K562 (cell line): ENCODE data around the gene ZNF780B. TPM values are rescaled to one million over a fixed set of nuclear protein-coding genes. Genes with fewer than 3 reads are reported as not detected.
A peak's percentile ranks its signal among the peaks of the same experiment; 100 is the strongest.

Experiments
- AFF4 ChIP-seq: sonication (generic); formaldehyde crosslinking; IDR thresholded peaks from 2 replicates; pipeline ENCODE4 v1.8.0; 2023; ENCODE audit warnings: mild to moderate bottlenecking, missing genetic modification reagents
- CREM ChIP-seq: IDR thresholded peaks from 2 replicates; pipeline ENCODE4 v1.6.1; 2014; ENCODE audit warnings: antibody characterized with exemption, low read depth
- EGR1 ChIP-seq: fragments of 450-650 bp; conservative IDR thresholded peaks from 2 replicates; pipeline ENCODE4 v1.6.1; 2017; ENCODE audit warnings: mild to moderate bottlenecking
- GTF2E2 ChIP-seq: fragments of 200-800 bp; sonication (Bioruptor generic); IDR thresholded peaks from 2 replicates; pipeline ENCODE4 v1.6.1; 2016; ENCODE audit warnings: missing genetic modification characterization, missing compliant biosample characterization
- MITF ChIP-seq: IDR thresholded peaks from 2 replicates; pipeline ENCODE4 v1.6.1; 2014; ENCODE audit warnings: antibody characterized with exemption
- MYC ChIP-seq, 2 experiments: fragments of 250-450 bp in 1 of 2; sonication (Bioruptor Pico) in 1 of 2; IDR thresholded peaks; 2 replicates each; pipeline versions ENCODE4 v1.5.1 to v1.6.1; 2012 to 2021; ENCODE audit warnings: low read depth in 2 of 2, borderline replicate concordance in 1 of 2, improper control_type of control experiment in 1 of 2, low read length in 1 of 2, mild to moderate bottlenecking in 1 of 2, moderate library complexity in 1 of 2
- PHF20 ChIP-seq: fragments of 450-650 bp; IDR thresholded peaks from 2 replicates; pipeline ENCODE4 v1.6.1; 2018; ENCODE audit not compliant: partially characterized antibody
- POLR2AphosphoS5 ChIP-seq: IDR thresholded peaks from 2 replicates; pipeline ENCODE4 v1.6.1; 2011; ENCODE audit warnings: mild to moderate bottlenecking, low read depth, low read length, moderate library complexity; ENCODE audit not compliant: control insufficient read depth, insufficient read depth
- RAD21 ChIP-seq, 2 experiments: fragments of 250-450 bp in 1 of 2; fragments of 450-650 bp in 1 of 2; sonication (Bioruptor Pico) in 1 of 2; formaldehyde crosslinking in 1 of 2; IDR thresholded peaks in 1 of 2; conservative IDR thresholded peaks in 1 of 2; 2 replicates each; pipeline versions ENCODE4 v1.4.0 to v1.8.0; 2020 to 2022; ENCODE audit warnings: mild to moderate bottlenecking in 2 of 2, moderate library complexity in 1 of 2
- SAFB ChIP-seq: fragments of 200-400 bp; formaldehyde crosslinking; IDR thresholded peaks from 2 replicates; pipeline ENCODE4 v1.6.1; 2017; ENCODE audit warnings: low read depth, low read length, borderline replicate concordance
- SAP30 ChIP-seq: fragments of 200-600 bp; sonication (generic); IDR thresholded peaks from 2 replicates; pipeline ENCODE4 v1.6.1; 2012; ENCODE audit warnings: borderline replicate concordance, low read depth, mild to moderate bottlenecking, moderate library complexity, low read length, control low read depth, inconsistent platforms; ENCODE audit not compliant: insufficient read depth, poor library complexity, severe bottlenecking
- SRF ChIP-seq, 2 experiments: fragments of 250-450, 450-650 bp in 1 of 2; sonication (Bioruptor Pico) in 1 of 2; sonication (generic) in 1 of 2; formaldehyde crosslinking; IDR thresholded peaks; 2 replicates each; pipeline versions ENCODE4 v1.5.0 to v1.5.1; 2020 to 2022; ENCODE audit warnings: mild to moderate bottlenecking in 1 of 2, missing genetic modification reagents in 1 of 2
- TAF1 ChIP-seq: IDR thresholded peaks from 2 replicates; pipeline ENCODE4 v1.6.1; 2011; ENCODE audit warnings: mild to moderate bottlenecking, low read length, moderate library complexity; ENCODE audit not compliant: insufficient read depth, control insufficient read depth, severe bottlenecking; ENCODE audit errors: extremely low read depth
- TFAP4 ChIP-seq: sonication (generic); formaldehyde crosslinking; IDR thresholded peaks from 2 replicates; pipeline ENCODE4 v1.8.0; 2022; ENCODE audit warnings: missing genetic modification reagents, mild to moderate bottlenecking, moderate library complexity, borderline replicate concordance
- U2AF2 ChIP-seq: fragments of 200-400 bp; formaldehyde crosslinking; optimal IDR thresholded peaks from 2 replicates; pipeline ENCODE3; 2017; ENCODE audit warnings: low read depth, mild to moderate bottlenecking, low read length
- ZFX ChIP-seq: sonication (generic); formaldehyde crosslinking; IDR thresholded peaks from 2 replicates; pipeline ENCODE4 v1.8.0; 2022; ENCODE audit warnings: mild to moderate bottlenecking, missing genetic modification reagents, moderate library complexity
- ZNF584 ChIP-seq: fragments of 200-800 bp; sonication (Bioruptor generic); IDR thresholded peaks from 2 replicates; pipeline ENCODE4 v1.6.1; 2016; ENCODE audit warnings: low read depth, mild to moderate bottlenecking, missing genetic modification characterization, missing compliant biosample characterization
- ZNF766 ChIP-seq: fragments of 200-800 bp; sonication (Bioruptor generic); conservative IDR thresholded peaks from 2 replicates; pipeline ENCODE4 v1.6.1; 2016; ENCODE audit warnings: missing genetic modification characterization, missing compliant biosample characterization
- polyA plus RNA-seq, 8 experiments: library from polyadenylated mRNA; depleted of rRNA in 4 of 8; stranded (reverse) in 5 of 8; unstranded in 3 of 8; fragments of >200 nt; fragmentation: Nextera tagmentation in 2 of 8; fragmentation: Illumina TruSeq in 1 of 8; extraction: Ambion mirVana in 2 of 8; extraction: Trizol in 1 of 8; gene quantifications; 2 replicates each; pipeline versions ENCODE4 v1.2.1 to v1.2.3, GENCODE V29; 2011 to 2014; ENCODE audit warnings: inconsistent platforms in 1 of 8, missing spikeins in 1 of 8
- total RNA-seq, 7 experiments: library from RNA; depleted of rRNA in 6 of 7; stranded (reverse); fragments of >200 nt in 6 of 7; fragmentation: Illumina TruSeq in 2 of 7; extraction: Trizol in 2 of 7; gene quantifications; 2 replicates each; pipeline versions ENCODE4 v1.2.1 to v1.2.3, GENCODE V29; 2011 to 2021; ENCODE audit warnings: low replicate concordance in 1 of 7

The ZNF780B gene
- total and polyA plus RNA-seq, 9 of the 15 experiments (the other 6 are each of a cell fraction or from before 2014, with no cell fraction given), result 3.9 to 18.4 (median 8.8) TPM

GRCh38 chr19:39996811-39997637, 59.0 kb downstream of the ZNF780B start, which contains the start of gene ZNF546 (continued):
- TF ChIP-seq MITF (no peak), RAD21 (CRISPR knock-in tag; conservative IDR thresholded peaks at IDR 0.05 in 1 of 2, IDR thresholded peaks at IDR 0.05 in 1 of 2) (no peak), CREM (peak; percentile 61; the same call in 1 of the 2 replicates), EGR1 (peak; percentile 48; the same call in 1 of the 2 replicates), U2AF2 (no peak), SAP30 (peak; percentile 23), ZNF584 (CRISPR knock-in tag) (no peak), SRF (CRISPR knock-in tag; IDR thresholded peaks at IDR 0.05) (peak in 1 of 2 experiments; percentile 34; a peak in 1 of 4 replicates), TFAP4 (CRISPR knock-in tag) (peak; percentile 64), GTF2E2 (tag) (peak; percentile 89), TAF1 (peak; percentile 83), ZNF766 (CRISPR knock-in tag) (peak; percentile 63; the same call in 1 of the 2 replicates), POLR2AphosphoS5 (peak; percentile 89), ZFX (peak; percentile 100), AFF4 (0 out of 2 replicates have a peak, but pooled peaks have one; percentile 29), SAFB (peak; percentile 90), PHF20 (peak; percentile 69), MYC (IDR thresholded peaks at IDR 0.05; ENCODE audit: low read depth, low read length) (no peak; the same call in 1 of the 2 replicates), MYC (CRISPR knock-in tag; IDR thresholded peaks at IDR 0.05; ENCODE audit: borderline replicate concordance, low read depth) (0 out of 2 replicates have a peak, but pooled peaks have one; percentile 57)
